Measurements from ENCODE around the gene RAD21L1. TPM values are rescaled to one million over a fixed set of nuclear protein-coding genes. Genes with fewer than 3 reads are reported as not detected.
"Not testable (repeated sequence)": the region's sequence is repeated elsewhere in the genome, so short reads cannot be mapped to it uniquely, and the experiment has no call there.

The RAD21L1 gene
- total RNA-seq, 2 donors from 2014 or later = not detected

GRCh38 chr20:1232286-1233111 is 6.7 kb downstream of the RAD21L1 start:
- Mint-ChIP-seq H3K4me1 (no peaks in the 10 kb centered on the region), H3K9me3 (no peaks in the 10 kb centered on the region), H3K4me3 (no peak overlapping the region), H3K27ac (no peak overlapping the region), H3K27me3 (peaks cover 15% of the 10 kb centered on the region), H3K36me3 (ENCODE audit: low read depth) (no peaks in the 10 kb centered on the region)
- ATAC-seq (replicated peaks) = no peak

GRCh38 chr20:1240549-1240948 is 14.7 kb downstream of the RAD21L1 start:
- no peak overlapping the region for H3K4me3 Mint-ChIP-seq
- no peak overlapping the region for H3K27ac Mint-ChIP-seq
- peaks cover 14% of the 10 kb centered on the region for H3K27me3 Mint-ChIP-seq
- no peaks in the 10 kb centered on the region for H3K4me1 Mint-ChIP-seq
- H3K9me3 Mint-ChIP-seq = no peaks in the 10 kb centered on the region
- no peaks in the 10 kb centered on the region for H3K36me3 Mint-ChIP-seq (ENCODE audit: low read depth)
- ATAC-seq (replicated peaks) = no peak

GRCh38 chr20:1241456-1241855 is 15.6 kb downstream of the RAD21L1 start:
- Mint-ChIP-seq H3K4me3 (no peak overlapping the region), H3K9me3 (no peaks in the 10 kb centered on the region), H3K27ac (no peak overlapping the region), H3K4me1 (no peaks in the 10 kb centered on the region), H3K36me3 (ENCODE audit: low read depth) (no peaks in the 10 kb centered on the region), H3K27me3 (peaks cover 14% of the 10 kb centered on the region)
- ATAC-seq (replicated peaks) = no peak

GRCh38 chr20:1242099-1242498 is 16.3 kb downstream of the RAD21L1 start:
- no peak overlapping the region for H3K27ac Mint-ChIP-seq
- H3K4me3 Mint-ChIP-seq = no peak overlapping the region

GRCh38 chr20:1242530-1242929 is 16.7 kb downstream of the RAD21L1 start:
- no peak overlapping the region for H3K4me3 Mint-ChIP-seq
- ATAC-seq (replicated peaks) = no peak
- H3K27me3 Mint-ChIP-seq = peaks cover 14% of the 10 kb centered on the region
- H3K9me3 Mint-ChIP-seq = no peaks in the 10 kb centered on the region
- H3K36me3 Mint-ChIP-seq (ENCODE audit: low read depth) = no peaks in the 10 kb centered on the region
- no peaks in the 10 kb centered on the region for H3K4me1 Mint-ChIP-seq
- H3K27ac Mint-ChIP-seq = no peak overlapping the region

More at GRCh38 chr20:1242099-1242498, 16.3 kb downstream of the RAD21L1 start:
- Mint-ChIP-seq H3K27me3 (peaks cover 14% of the 10 kb centered on the region), H3K4me1 (no peaks in the 10 kb centered on the region), H3K9me3 (no peaks in the 10 kb centered on the region), H3K36me3 (ENCODE audit: low read depth) (no peaks in the 10 kb centered on the region)
- ATAC-seq (replicated peaks) = no peak

GRCh38 chr20:1245578-1245977 is 19.7 kb downstream of the RAD21L1 start:
- peaks cover 14% of the 10 kb centered on the region for H3K27me3 Mint-ChIP-seq
- H3K9me3 Mint-ChIP-seq = no peaks in the 10 kb centered on the region
- no peak overlapping the region for H3K4me3 Mint-ChIP-seq
- H3K36me3 Mint-ChIP-seq (ENCODE audit: low read depth) = no peaks in the 10 kb centered on the region
- no peaks in the 10 kb centered on the region for H3K4me1 Mint-ChIP-seq
- no peak overlapping the region for H3K27ac Mint-ChIP-seq
- no peak for ATAC-seq (replicated peaks)

GRCh38 chr20:1247689-1248088 is 21.8 kb downstream of the RAD21L1 start:
- Mint-ChIP-seq H3K36me3 (ENCODE audit: low read depth) (no peaks in the 10 kb centered on the region), H3K4me1 (no peaks in the 10 kb centered on the region), H3K27me3 (peaks cover 3% of the 10 kb centered on the region), H3K4me3 (no peak overlapping the region), H3K9me3 (no peaks in the 10 kb centered on the region), H3K27ac (no peak overlapping the region)
- ATAC-seq (replicated peaks) = no peak

GRCh38 chr20:1250282-1250681 is 24.4 kb downstream of the RAD21L1 start:
- not testable (repeated sequence) for H3K9me3 Mint-ChIP-seq; H3K27ac Mint-ChIP-seq; H3K4me3 Mint-ChIP-seq; H3K27me3 Mint-ChIP-seq; ATAC-seq (replicated peaks); H3K36me3 Mint-ChIP-seq (ENCODE audit: low read depth); H3K4me1 Mint-ChIP-seq

GRCh38 chr20:1252416-1252815 is 26.6 kb downstream of the RAD21L1 start:
- ATAC-seq (replicated peaks) = no peak
- H3K4me1 Mint-ChIP-seq = no peaks in the 10 kb centered on the region
- no peaks in the 10 kb centered on the region for H3K9me3 Mint-ChIP-seq
- H3K4me3 Mint-ChIP-seq = no peak overlapping the region
- H3K36me3 Mint-ChIP-seq (ENCODE audit: low read depth) = no peaks in the 10 kb centered on the region
- H3K27me3 Mint-ChIP-seq = no peaks in the 10 kb centered on the region
- no peak overlapping the region for H3K27ac Mint-ChIP-seq

- Mint-ChIP-seq H3K27ac (no peak overlapping the region), H3K27me3 (no peaks in the 10 kb centered on the region), H3K36me3 (ENCODE audit: low read depth) (no peaks in the 10 kb centered on the region), H3K4me1 (no peaks in the 10 kb centered on the region), H3K4me3 (no peak overlapping the region), H3K9me3 (no peaks in the 10 kb centered on the region)
- ATAC-seq (replicated peaks) = no peak
Observed at GRCh38 chr20:1254254-1254653, 28.4 kb downstream of the RAD21L1 start.

- no peak overlapping the region for H3K27ac Mint-ChIP-seq
- ATAC-seq (replicated peaks) = no peak
- H3K4me3 Mint-ChIP-seq = no peak overlapping the region
- H3K9me3 Mint-ChIP-seq = no peaks in the 10 kb centered on the region
- H3K27me3 Mint-ChIP-seq = no peaks in the 10 kb centered on the region
- no peaks in the 10 kb centered on the region for H3K36me3 Mint-ChIP-seq (ENCODE audit: low read depth)
- no peaks in the 10 kb centered on the region for H3K4me1 Mint-ChIP-seq
Observed at GRCh38 chr20:1255675-1256074, 29.8 kb downstream of the RAD21L1 start.

- H3K27ac Mint-ChIP-seq = no peak overlapping the region
- H3K27me3 Mint-ChIP-seq = peaks cover 3% of the 10 kb centered on the region
- no peak overlapping the region for H3K4me3 Mint-ChIP-seq
- H3K4me1 Mint-ChIP-seq = peaks cover 19% of the 10 kb centered on the region
- H3K9me3 Mint-ChIP-seq = no peaks in the 10 kb centered on the region
- no peak for ATAC-seq (replicated peaks)
- H3K36me3 Mint-ChIP-seq (ENCODE audit: low read depth) = no peaks in the 10 kb centered on the region
Observed at GRCh38 chr20:1263853-1264252, 38.0 kb downstream of the RAD21L1 start.

GRCh38 chr20:1264727-1265126 is 38.9 kb downstream of the RAD21L1 start:
- Mint-ChIP-seq H3K4me1 (peaks cover 20% of the 10 kb centered on the region), H3K27me3 (peaks cover 3% of the 10 kb centered on the region), H3K4me3 (peak overlapping the region; percentile 85), H3K36me3 (ENCODE audit: low read depth) (no peaks in the 10 kb centered on the region), H3K27ac (peak overlapping the region; percentile 13), H3K9me3 (no peaks in the 10 kb centered on the region)
- ATAC-seq (replicated peaks) = no peak

- H3K27me3 Mint-ChIP-seq = peaks cover 3% of the 10 kb centered on the region
- H3K27ac Mint-ChIP-seq = peak overlapping the region; percentile 13
- no peaks in the 10 kb centered on the region for H3K9me3 Mint-ChIP-seq
- no peak for ATAC-seq (replicated peaks)
- peaks cover 20% of the 10 kb centered on the region for H3K4me1 Mint-ChIP-seq
- peak overlapping the region; percentile 85 for H3K4me3 Mint-ChIP-seq
- no peaks in the 10 kb centered on the region for H3K36me3 Mint-ChIP-seq (ENCODE audit: low read depth)
Observed at GRCh38 chr20:1265226-1265915, 39.5 kb downstream of the RAD21L1 start.

GRCh38 chr20:1265916-1266166 is 40.0 kb downstream of the RAD21L1 start:
- peak overlapping the region; percentile 13 for H3K27ac Mint-ChIP-seq
- H3K27me3 Mint-ChIP-seq = peaks cover 2% of the 10 kb centered on the region
- peak overlapping the region; percentile 85 for H3K4me3 Mint-ChIP-seq
- H3K9me3 Mint-ChIP-seq = no peaks in the 10 kb centered on the region
- H3K36me3 Mint-ChIP-seq (ENCODE audit: low read depth) = no peaks in the 10 kb centered on the region
- H3K4me1 Mint-ChIP-seq = peaks cover 20% of the 10 kb centered on the region
- no peak for ATAC-seq (replicated peaks)
